ENCODE measurements around the gene POC1A.

Gene POC1A

GRCh38 chr3:52174896-52175295 lies 20.7 kb upstream of the POC1A start:
- H3K27ac ChIP-seq (ENCODE audit: extremely low read depth, low read depth, low read length): no peak overlapping the region
- no peaks in the 10 kb centered on the region for H3K4me1 ChIP-seq (ENCODE audit: control insufficient read depth, insufficient read depth, low read length)
- peak; percentile 13; the same call in 1 of the 2 replicates for TF ChIP-seq ZNF394 (tag by site-specific recombination; IDR thresholded peaks at IDR 0.05; ENCODE audit: borderline replicate concordance)
- no peak for TF ChIP-seq ZNF341 (tag by site-specific recombination; IDR thresholded peaks at IDR 0.05; ENCODE audit: low read depth)
- no peak for TF ChIP-seq ZNF138 (tag by site-specific recombination; IDR thresholded peaks at IDR 0.05; ENCODE audit: borderline replicate concordance)
- no peak for TF ChIP-seq ZNF37A (tag by site-specific recombination; IDR thresholded peaks at IDR 0.05)
- peak; percentile 44; the same call in 1 of the 2 replicates for TF ChIP-seq ZNF623 (tag by site-specific recombination; IDR thresholded peaks at IDR 0.05)
- POLR2A ChIA-PET: interaction anchor here (0.6 kb wide), 1 partner anchor 190 kb away, joined by 3 read pairs; no protein-coding TSS in a partner anchor
- no peaks in the 10 kb centered on the region for H3K36me3 ChIP-seq (ENCODE audit: control insufficient read depth in 2 of 2, insufficient read depth in 1 of 2, low read length in 2 of 2)
- no peaks in the 10 kb centered on the region for H3K9me3 ChIP-seq (ENCODE audit: control insufficient read depth, insufficient read depth, low read depth, low read length)
- CTCF ChIA-PET: no interaction called here
- H3K4me3 ChIP-seq (ENCODE audit: low read depth, low read length): no peak overlapping the region

- H3K27ac ChIP-seq (ENCODE audit: extremely low read depth, low read depth, low read length): no peak overlapping the region
- H3K4me1 ChIP-seq (ENCODE audit: control insufficient read depth, insufficient read depth, low read length): no peaks in the 10 kb centered on the region
Measured at GRCh38 chr3:52173101-52173500, 18.9 kb upstream of the POC1A start.

More at GRCh38 chr3:52173101-52173500, 18.9 kb upstream of the POC1A start:
- TF ChIP-seq ZNF423 (tag by site-specific recombination; IDR thresholded peaks at IDR 0.05) (no peak), ZNF843 (tag by site-specific recombination; IDR thresholded peaks at IDR 0.05) (no peak), ZNF280D (tag by site-specific recombination; IDR thresholded peaks at IDR 0.05) (no peak), ZNF354C (tag by site-specific recombination; IDR thresholded peaks at IDR 0.05; ENCODE audit: borderline replicate concordance, low read depth) (no peak), ZNF148 (tag by site-specific recombination; IDR thresholded peaks at IDR 0.05; ENCODE audit: borderline replicate concordance) (no peak), ZFHX2 (tag by site-specific recombination; conservative IDR thresholded peaks at IDR 0.05) (no peak), HOXC10 (CRISPR knock-in tag; IDR thresholded peaks at IDR 0.05) (no peak), ZNF560 (tag by site-specific recombination; IDR thresholded peaks at IDR 0.05; ENCODE audit: borderline replicate concordance) (no peak), FEZF1 (tag by site-specific recombination; IDR thresholded peaks at IDR 0.05) (no peak), ZNF394 (tag by site-specific recombination; IDR thresholded peaks at IDR 0.05; ENCODE audit: borderline replicate concordance) (no peak)
- TF ChIP-seq, protein P1, sequence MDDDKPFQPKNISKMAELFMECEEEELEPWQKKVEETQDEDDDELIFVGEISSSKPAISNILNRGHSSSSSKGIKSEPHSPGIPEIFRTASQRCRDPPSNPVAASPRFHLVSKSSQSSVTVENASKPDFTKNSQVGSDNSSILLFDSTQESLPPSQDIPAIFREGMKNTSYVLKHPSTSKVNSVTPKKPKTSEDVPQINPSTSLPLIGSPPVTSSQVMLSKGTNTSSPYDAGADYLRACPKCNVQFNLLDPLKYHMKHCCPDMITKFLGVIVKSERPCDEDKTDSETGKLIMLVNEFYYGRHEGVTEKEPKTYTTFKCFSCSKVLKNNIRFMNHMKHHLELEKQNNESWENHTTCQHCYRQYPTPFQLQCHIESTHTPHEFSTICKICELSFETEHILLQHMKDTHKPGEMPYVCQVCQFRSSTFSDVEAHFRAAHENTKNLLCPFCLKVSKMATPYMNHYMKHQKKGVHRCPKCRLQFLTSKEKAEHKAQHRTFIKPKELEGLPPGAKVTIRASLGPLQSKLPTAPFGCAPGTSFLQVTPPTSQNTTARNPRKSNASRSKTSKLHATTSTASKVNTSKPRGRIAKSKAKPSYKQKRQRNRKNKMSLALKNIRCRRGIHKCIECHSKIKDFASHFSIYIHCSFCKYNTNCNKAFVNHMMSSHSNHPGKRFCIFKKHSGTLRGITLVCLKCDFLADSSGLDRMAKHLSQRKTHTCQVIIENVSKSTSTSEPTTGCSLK (tag by site-specific recombination; IDR thresholded peaks at IDR 0.05): no peak
- TF ChIP-seq, protein P2, sequence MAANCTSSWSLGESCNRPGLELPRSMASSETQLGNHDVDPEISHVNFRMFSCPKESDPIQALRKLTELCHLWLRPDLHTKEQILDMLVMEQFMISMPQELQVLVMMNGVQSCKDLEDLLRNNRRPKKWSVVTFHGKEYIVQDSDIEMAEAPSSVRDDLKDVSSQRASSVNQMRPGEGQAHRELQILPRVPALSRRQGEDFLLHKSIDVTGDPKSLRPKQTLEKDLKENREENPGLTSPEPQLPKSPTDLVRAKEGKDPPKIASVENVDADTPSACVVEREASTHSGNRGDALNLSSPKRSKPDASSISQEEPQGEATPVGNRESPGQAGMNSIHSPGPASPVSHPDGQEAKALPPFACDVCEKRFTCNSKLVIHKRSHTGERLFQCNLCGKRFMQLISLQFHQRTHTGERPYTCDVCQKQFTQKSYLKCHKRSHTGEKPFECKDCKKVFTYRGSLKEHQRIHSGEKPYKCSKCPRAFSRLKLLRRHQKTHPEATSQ (tag by site-specific recombination; IDR thresholded peaks at IDR 0.05): no peak
- Histone ChIP-seq H3K4me3 (ENCODE audit: low read depth, low read length) (no peak overlapping the region), H3K36me3 (ENCODE audit: control insufficient read depth in 2 of 2, insufficient read depth in 1 of 2, low read length in 2 of 2) (no peaks in the 10 kb centered on the region), H3K9me3 (ENCODE audit: control insufficient read depth, insufficient read depth, low read depth, low read length) (no peaks in the 10 kb centered on the region)
- ChIA-PET POLR2A (no interaction called here), CTCF (no interaction called here)

Data from HEK293 (cell line).